ENCODE measurements around the gene PRKAG2.

PRKAG2 gene

GRCh38 chr7:151630851-151631569, 245.9 kb downstream of the PRKAG2 start:
- no peaks in the 10 kb centered on the region for H3K9me3 ChIP-seq
- no peak for TF ChIP-seq CTCF (IDR thresholded peaks at IDR 0.05; ENCODE audit: low read depth, low read length)
- H3K36me3 ChIP-seq: no peaks in the 10 kb centered on the region
- H3K27me3 ChIP-seq: no peaks in the 10 kb centered on the region
- no peaks in the 10 kb centered on the region; the same call in 1 of the 2 replicates for H3K4me1 ChIP-seq
- peak overlapping the region; percentile 92 for H3K4me3 ChIP-seq (ENCODE audit: low read depth, low read length)
- DNase-seq: no peak

- Histone ChIP-seq H3K9me3 (no peaks in the 10 kb centered on the region), H3K27me3 (no peaks in the 10 kb centered on the region), H3K4me3 (ENCODE audit: low read depth, low read length) (peak overlapping the region; percentile 92), H3K4me1 (no peaks in the 10 kb centered on the region; the same call in 1 of the 2 replicates), H3K36me3 (no peaks in the 10 kb centered on the region)
- DNase-seq: no peak
- no peak for TF ChIP-seq CTCF (IDR thresholded peaks at IDR 0.05; ENCODE audit: low read depth, low read length)
These were observed 246.6 kb downstream of the PRKAG2 start for GRCh38 chr7:151630358-151630757.

GRCh38 chr7:151629713-151630272, 247.1 kb downstream of the PRKAG2 start:
- no peak for TF ChIP-seq CTCF (IDR thresholded peaks at IDR 0.05; ENCODE audit: low read depth, low read length)
- H3K36me3 ChIP-seq: no peaks in the 10 kb centered on the region
- no peak overlapping the region for H3K4me3 ChIP-seq (ENCODE audit: low read depth, low read length)

GRCh38 chr7:151628846-151629604, 247.9 kb downstream of the PRKAG2 start:
- no peak for DNase-seq
- Histone ChIP-seq H3K9me3 (no peaks in the 10 kb centered on the region), H3K27me3 (no peaks in the 10 kb centered on the region), H3K4me1 (no peaks in the 10 kb centered on the region; the same call in 1 of the 2 replicates), H3K36me3 (no peaks in the 10 kb centered on the region), H3K4me3 (ENCODE audit: low read depth, low read length) (no peak overlapping the region)
- TF ChIP-seq CTCF (IDR thresholded peaks at IDR 0.05; ENCODE audit: low read depth, low read length): no peak

More at GRCh38 chr7:151629713-151630272, 247.1 kb downstream of the PRKAG2 start:
- no peaks in the 10 kb centered on the region for H3K27me3 ChIP-seq
- no peak for DNase-seq
- no peaks in the 10 kb centered on the region for H3K9me3 ChIP-seq
- H3K4me1 ChIP-seq: no peaks in the 10 kb centered on the region; the same call in 1 of the 2 replicates

GRCh38 chr7:151626422-151627115, 250.3 kb downstream of the PRKAG2 start:
- H3K27me3 ChIP-seq: no peaks in the 10 kb centered on the region
- DNase-seq: peak; percentile 63
- H3K4me1 ChIP-seq: no peaks in the 10 kb centered on the region; the same call in 1 of the 2 replicates
- no peak overlapping the region for H3K4me3 ChIP-seq (ENCODE audit: low read depth, low read length)
- H3K36me3 ChIP-seq: no peaks in the 10 kb centered on the region
- no peaks in the 10 kb centered on the region for H3K9me3 ChIP-seq
- TF ChIP-seq CTCF (IDR thresholded peaks at IDR 0.05; ENCODE audit: low read depth, low read length): peak; percentile 80

Data from BE2C (cell line).